ENCODE results near the gene HAO1.
"Not testable (repeated sequence)": the region's sequence is repeated elsewhere in the genome, so short reads cannot be mapped to it uniquely, and the experiment has no call there.

The HAO1 gene

DNA sequence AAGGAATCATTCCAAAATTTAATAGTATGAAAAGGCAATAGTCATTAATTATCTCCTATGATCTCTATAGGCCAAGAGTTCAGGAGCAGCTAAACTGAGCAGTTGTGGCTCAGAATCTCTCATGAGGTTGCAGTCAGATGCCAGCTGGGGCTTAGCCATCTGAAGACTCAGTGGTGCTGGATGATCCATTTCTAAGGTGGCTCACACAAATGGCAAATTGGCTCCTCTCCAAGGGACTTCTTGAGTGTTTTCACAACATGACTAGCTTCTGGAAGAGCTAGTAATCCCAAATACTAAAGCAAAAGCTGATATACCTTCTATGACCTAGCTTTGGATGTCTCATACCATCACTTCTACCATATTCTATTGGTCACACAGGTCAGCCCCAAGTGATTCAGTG, 104.2 kb downstream of the HAO1 start:
- no peaks in the 10 kb centered on the region for H3K27me3 ChIP-seq (ENCODE audit: insufficient read depth, low read length)
- no peaks in the 10 kb centered on the region for H3K36me3 ChIP-seq (ENCODE audit: insufficient read depth, low read length)
- H3K4me3 ChIP-seq (ENCODE audit: low read length), result no peak overlapping the region
- no peak overlapping the region for H2AFZ ChIP-seq (ENCODE audit: low read depth, low read length)
- H3K9me3 ChIP-seq (ENCODE audit: low read length), result no peaks in the 10 kb centered on the region
- H3K4me1 ChIP-seq (ENCODE audit: insufficient read depth, low read length), result no peaks in the 10 kb centered on the region

- not testable (repeated sequence) for H3K36me3 ChIP-seq (ENCODE audit: insufficient read depth, low read length); H3K27me3 ChIP-seq (ENCODE audit: insufficient read depth, low read length); H3K4me3 ChIP-seq (ENCODE audit: low read length); H3K4me1 ChIP-seq (ENCODE audit: insufficient read depth, low read length); H2AFZ ChIP-seq (ENCODE audit: low read depth, low read length); H3K9me3 ChIP-seq (ENCODE audit: low read length)
These were observed 105.8 kb downstream of the HAO1 start for GRCh38 chr20:7834441-7834840.

All from neuron (in vitro differentiated cells).